ENCODE measurements around the gene ATG9B.

The ATG9B gene

DNA sequence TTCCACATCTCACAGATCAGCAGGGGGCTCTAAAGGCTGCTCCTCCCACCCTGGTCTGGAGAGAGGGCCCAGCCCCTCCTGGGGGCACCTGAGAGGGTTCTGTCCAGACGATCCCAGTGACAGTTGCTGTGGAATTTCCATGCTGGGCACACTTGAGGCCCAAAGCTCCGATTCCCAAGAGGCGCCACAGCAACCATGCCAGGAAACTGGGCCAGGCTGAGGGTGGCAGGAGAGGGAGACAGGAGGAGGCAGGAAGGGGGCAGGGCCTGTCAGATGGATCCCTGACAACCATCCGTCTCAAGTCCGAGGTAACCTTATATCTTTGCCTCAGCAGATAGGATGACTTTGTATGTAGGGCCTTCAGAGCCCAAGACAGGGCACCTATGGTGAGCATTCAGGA lies 37.7 kb downstream of the ATG9B start (continued):
- TF ChIP-seq, protein P1, sequence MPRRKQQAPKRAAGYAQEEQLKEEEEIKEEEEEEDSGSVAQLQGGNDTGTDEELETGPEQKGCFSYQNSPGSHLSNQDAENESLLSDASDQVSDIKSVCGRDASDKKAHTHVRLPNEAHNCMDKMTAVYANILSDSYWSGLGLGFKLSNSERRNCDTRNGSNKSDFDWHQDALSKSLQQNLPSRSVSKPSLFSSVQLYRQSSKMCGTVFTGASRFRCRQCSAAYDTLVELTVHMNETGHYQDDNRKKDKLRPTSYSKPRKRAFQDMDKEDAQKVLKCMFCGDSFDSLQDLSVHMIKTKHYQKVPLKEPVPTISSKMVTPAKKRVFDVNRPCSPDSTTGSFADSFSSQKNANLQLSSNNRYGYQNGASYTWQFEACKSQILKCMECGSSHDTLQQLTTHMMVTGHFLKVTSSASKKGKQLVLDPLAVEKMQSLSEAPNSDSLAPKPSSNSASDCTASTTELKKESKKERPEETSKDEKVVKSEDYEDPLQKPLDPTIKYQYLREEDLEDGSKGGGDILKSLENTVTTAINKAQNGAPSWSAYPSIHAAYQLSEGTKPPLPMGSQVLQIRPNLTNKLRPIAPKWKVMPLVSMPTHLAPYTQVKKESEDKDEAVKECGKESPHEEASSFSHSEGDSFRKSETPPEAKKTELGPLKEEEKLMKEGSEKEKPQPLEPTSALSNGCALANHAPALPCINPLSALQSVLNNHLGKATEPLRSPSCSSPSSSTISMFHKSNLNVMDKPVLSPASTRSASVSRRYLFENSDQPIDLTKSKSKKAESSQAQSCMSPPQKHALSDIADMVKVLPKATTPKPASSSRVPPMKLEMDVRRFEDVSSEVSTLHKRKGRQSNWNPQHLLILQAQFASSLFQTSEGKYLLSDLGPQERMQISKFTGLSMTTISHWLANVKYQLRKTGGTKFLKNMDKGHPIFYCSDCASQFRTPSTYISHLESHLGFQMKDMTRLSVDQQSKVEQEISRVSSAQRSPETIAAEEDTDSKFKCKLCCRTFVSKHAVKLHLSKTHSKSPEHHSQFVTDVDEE (CRISPR knock-in tag; IDR thresholded peaks at IDR 0.05): no peak
- TF ChIP-seq PPARA (CRISPR knock-in tag; IDR thresholded peaks at IDR 0.05; ENCODE audit: borderline replicate concordance): no peak
- no peak for TF ChIP-seq TCF4 (CRISPR knock-in tag; IDR thresholded peaks at IDR 0.05; ENCODE audit: borderline replicate concordance)
- TF ChIP-seq, protein P2, sequence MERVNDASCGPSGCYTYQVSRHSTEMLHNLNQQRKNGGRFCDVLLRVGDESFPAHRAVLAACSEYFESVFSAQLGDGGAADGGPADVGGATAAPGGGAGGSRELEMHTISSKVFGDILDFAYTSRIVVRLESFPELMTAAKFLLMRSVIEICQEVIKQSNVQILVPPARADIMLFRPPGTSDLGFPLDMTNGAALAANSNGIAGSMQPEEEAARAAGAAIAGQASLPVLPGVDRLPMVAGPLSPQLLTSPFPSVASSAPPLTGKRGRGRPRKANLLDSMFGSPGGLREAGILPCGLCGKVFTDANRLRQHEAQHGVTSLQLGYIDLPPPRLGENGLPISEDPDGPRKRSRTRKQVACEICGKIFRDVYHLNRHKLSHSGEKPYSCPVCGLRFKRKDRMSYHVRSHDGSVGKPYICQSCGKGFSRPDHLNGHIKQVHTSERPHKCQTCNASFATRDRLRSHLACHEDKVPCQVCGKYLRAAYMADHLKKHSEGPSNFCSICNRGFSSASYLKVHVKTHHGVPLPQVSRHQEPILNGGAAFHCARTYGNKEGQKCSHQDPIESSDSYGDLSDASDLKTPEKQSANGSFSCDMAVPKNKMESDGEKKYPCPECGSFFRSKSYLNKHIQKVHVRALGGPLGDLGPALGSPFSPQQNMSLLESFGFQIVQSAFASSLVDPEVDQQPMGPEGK (CRISPR knock-in tag; IDR thresholded peaks at IDR 0.05; ENCODE audit: borderline replicate concordance): no peak
- TF ChIP-seq ZNF8 (CRISPR knock-in tag; IDR thresholded peaks at IDR 0.05): no peak
- TF ChIP-seq RARB (CRISPR knock-in tag; IDR thresholded peaks at IDR 0.05): no peak

DNA sequence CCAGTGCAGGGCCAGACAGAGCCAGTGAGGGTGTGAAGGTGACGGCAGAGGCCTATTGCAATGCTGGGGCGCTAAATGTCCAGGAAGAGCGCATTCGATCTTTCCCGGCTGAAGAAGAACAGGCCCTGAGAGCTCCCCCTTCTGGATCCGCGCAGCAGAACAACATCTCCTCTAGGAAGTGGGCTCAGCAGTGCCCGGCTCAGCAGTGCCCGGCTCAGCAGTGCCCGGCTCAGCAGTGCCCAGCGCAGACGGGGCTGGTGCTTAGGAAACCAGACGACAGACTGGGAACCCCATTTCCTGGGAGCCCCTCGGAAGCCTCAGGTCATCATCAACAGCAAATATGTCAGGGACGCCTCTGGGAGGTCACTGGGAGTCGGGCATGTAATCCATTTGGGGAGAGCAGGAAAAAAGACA lies 38.2 kb downstream of the ATG9B start:
- peak; percentile 87 for ATAC-seq
- no peak for TF ChIP-seq GLIS3 (CRISPR knock-in tag; IDR thresholded peaks at IDR 0.05)
- TF ChIP-seq, protein P2 (CRISPR knock-in tag; IDR thresholded peaks at IDR 0.05; ENCODE audit: borderline replicate concordance): no peak
- no peak for TF ChIP-seq ISL1 (CRISPR knock-in tag; IDR thresholded peaks at IDR 0.05)
- TF ChIP-seq ZFP30 (CRISPR knock-in tag; IDR thresholded peaks at IDR 0.05): no peak
- no peak for TF ChIP-seq ZC3H10 (CRISPR knock-in tag; IDR thresholded peaks at IDR 0.05)
- no peak for TF ChIP-seq CSRNP3 (CRISPR knock-in tag; IDR thresholded peaks at IDR 0.05)
- TF ChIP-seq ZNF70 (CRISPR knock-in tag; IDR thresholded peaks at IDR 0.05): no peak
- no peak for TF ChIP-seq ESRRG (CRISPR knock-in tag; IDR thresholded peaks at IDR 0.05)
- no peak for TF ChIP-seq SNAI2 (CRISPR knock-in tag; IDR thresholded peaks at IDR 0.05)
- TF ChIP-seq, protein P1 (CRISPR knock-in tag; IDR thresholded peaks at IDR 0.05): no peak
- TF ChIP-seq TOX (CRISPR knock-in tag; IDR thresholded peaks at IDR 0.05; ENCODE audit: borderline replicate concordance): no peak
- TF ChIP-seq ARNTL (CRISPR knock-in tag; IDR thresholded peaks at IDR 0.05; ENCODE audit: borderline replicate concordance, low read depth): no peak
- no peak for TF ChIP-seq ZNF565 (CRISPR knock-in tag; conservative IDR thresholded peaks at IDR 0.05; ENCODE audit: low read depth)
- TF ChIP-seq, protein P3, sequence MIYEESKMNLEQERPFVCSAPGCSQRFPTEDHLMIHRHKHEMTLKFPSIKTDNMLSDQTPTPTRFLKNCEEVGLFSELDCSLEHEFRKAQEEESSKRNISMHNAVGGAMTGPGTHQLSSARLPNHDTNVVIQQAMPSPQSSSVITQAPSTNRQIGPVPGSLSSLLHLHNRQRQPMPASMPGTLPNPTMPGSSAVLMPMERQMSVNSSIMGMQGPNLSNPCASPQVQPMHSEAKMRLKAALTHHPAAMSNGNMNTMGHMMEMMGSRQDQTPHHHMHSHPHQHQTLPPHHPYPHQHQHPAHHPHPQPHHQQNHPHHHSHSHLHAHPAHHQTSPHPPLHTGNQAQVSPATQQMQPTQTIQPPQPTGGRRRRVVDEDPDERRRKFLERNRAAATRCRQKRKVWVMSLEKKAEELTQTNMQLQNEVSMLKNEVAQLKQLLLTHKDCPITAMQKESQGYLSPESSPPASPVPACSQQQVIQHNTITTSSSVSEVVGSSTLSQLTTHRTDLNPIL (CRISPR knock-in tag; IDR thresholded peaks at IDR 0.05; ENCODE audit: low read depth): no peak
- no peak for TF ChIP-seq ZNF8 (CRISPR knock-in tag; IDR thresholded peaks at IDR 0.05)
- TF ChIP-seq, protein P4, sequence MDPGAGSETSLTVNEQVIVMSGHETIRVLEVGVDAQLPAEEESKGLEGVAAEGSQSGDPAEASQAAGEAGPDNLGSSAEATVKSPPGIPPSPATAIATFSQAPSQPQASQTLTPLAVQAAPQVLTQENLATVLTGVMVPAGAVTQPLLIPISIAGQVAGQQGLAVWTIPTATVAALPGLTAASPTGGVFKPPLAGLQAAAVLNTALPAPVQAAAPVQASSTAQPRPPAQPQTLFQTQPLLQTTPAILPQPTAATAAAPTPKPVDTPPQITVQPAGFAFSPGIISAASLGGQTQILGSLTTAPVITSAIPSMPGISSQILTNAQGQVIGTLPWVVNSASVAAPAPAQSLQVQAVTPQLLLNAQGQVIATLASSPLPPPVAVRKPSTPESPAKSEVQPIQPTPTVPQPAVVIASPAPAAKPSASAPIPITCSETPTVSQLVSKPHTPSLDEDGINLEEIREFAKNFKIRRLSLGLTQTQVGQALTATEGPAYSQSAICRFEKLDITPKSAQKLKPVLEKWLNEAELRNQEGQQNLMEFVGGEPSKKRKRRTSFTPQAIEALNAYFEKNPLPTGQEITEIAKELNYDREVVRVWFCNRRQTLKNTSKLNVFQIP (CRISPR knock-in tag; IDR thresholded peaks at IDR 0.05; ENCODE audit: borderline replicate concordance, low read depth): no peak

Data from SK-N-SH treated with all-trans-retinoic acid at 6 μM for 48 hours (cell line).